ENCODE measurements around the gene LENG9. TPM values are rescaled to one million over a fixed set of nuclear protein-coding genes. Genes with fewer than 3 reads are reported as not detected.

Gene LENG9
- total RNA-seq, 4 donors from 2014 or later = 2.6 to 9.1 (median 4.5) TPM

Small RNAs within 50 kb of the gene (small RNA-seq; reads per million reads assigned to genes)
- gene AC245884.3 = 0 reads per million in 4 donors

Other genes starting within 250 kb of the LENG9 start
- 10 to 100 TPM in 3 of 4 donors, 1 to 10 TPM in 1; 6.8 to 29.9 (median 21.3) TPM for gene LILRB3, start 240.8 kb downstream of the LENG9 start, total RNA-seq
- gene LILRA6, start 221.0 kb downstream of the LENG9 start, total RNA-seq = 1 to 10 TPM in 3 of 4 donors, under 1 TPM in 1; 0.31 to 4.2 (median 2.2) TPM
- 10 to 100 TPM; 12.5 to 17.5 (median 15.1) TPM for gene LILRB5, start 206.5 kb downstream of the LENG9 start, total RNA-seq
- 1 to 10 TPM in 3 of 4 donors, under 1 TPM in 1; 0.93 to 5.0 (median 1.9) TPM for gene LILRB2, start 182.7 kb downstream of the LENG9 start, total RNA-seq
- gene LILRA5, start 150.6 kb downstream of the LENG9 start, total RNA-seq = 1 to 10 TPM in 3 of 4 donors, not detected in 1; 2.7 to 8.6 (median 2.8) TPM
- not detected for gene LILRA4, start 124.6 kb downstream of the LENG9 start, total RNA-seq
- gene LAIR1, start 98.8 kb downstream of the LENG9 start, total RNA-seq = 10 to 100 TPM in 2 of 4 donors, 1 to 10 TPM in 2; 4.8 to 22.5 (median 8.3) TPM
- gene TTYH1, start 48.3 kb downstream of the LENG9 start, total RNA-seq = 10 to 100 TPM in 1 of 4 donors, 1 to 10 TPM in 3; 1.2 to 19.8 (median 5.5) TPM
- 100 to 1,000 TPM in 2 of 4 donors, 10 to 100 TPM in 2; 25.4 to 215 (median 80.9) TPM for gene LENG8, start 14.6 kb downstream of the LENG9 start, total RNA-seq
- gene CDC42EP5, start 9.5 kb upstream of the LENG9 start, total RNA-seq = 10 to 100 TPM in 3 of 4 donors, 1 to 10 TPM in 1; 4.2 to 24.1 (median 12.8) TPM
- not detected for gene LAIR2, start 39.1 kb upstream of the LENG9 start, total RNA-seq
- gene LILRA2, start 110.0 kb upstream of the LENG9 start, total RNA-seq = 1 to 10 TPM in 2 of 4 donors, under 1 TPM in 2; 0.47 to 2.4 (median 1.5) TPM
- gene LILRA1, start 129.9 kb upstream of the LENG9 start, total RNA-seq = under 1 TPM in 2 of 4 donors, not detected in 2; 0.85 to 0.94 TPM
- 1 to 10 TPM in 2 of 4 donors, under 1 TPM in 2; 0.79 to 3.4 (median 1.2) TPM for gene LILRB1, start 166.7 kb upstream of the LENG9 start, total RNA-seq
- 10 to 100 TPM in 1 of 4 donors, 1 to 10 TPM in 2, under 1 TPM in 1; 0.77 to 14.3 (median 2.5) TPM for gene LILRB4, start 199.2 kb upstream of the LENG9 start, total RNA-seq

Data from gastroesophageal sphincter (tissue), 4 donors.